ENCODE data around the gene CCDC92. TPM values are rescaled to one million over a fixed set of nuclear protein-coding genes. Genes with fewer than 3 reads are reported as not detected.

CCDC92 gene
- total RNA-seq, 5 donors from 2014 or later (not counting 1 experiment from before 2014, with no cell fraction given): 22.1 to 44.9 (median 38.7) TPM

DNA sequence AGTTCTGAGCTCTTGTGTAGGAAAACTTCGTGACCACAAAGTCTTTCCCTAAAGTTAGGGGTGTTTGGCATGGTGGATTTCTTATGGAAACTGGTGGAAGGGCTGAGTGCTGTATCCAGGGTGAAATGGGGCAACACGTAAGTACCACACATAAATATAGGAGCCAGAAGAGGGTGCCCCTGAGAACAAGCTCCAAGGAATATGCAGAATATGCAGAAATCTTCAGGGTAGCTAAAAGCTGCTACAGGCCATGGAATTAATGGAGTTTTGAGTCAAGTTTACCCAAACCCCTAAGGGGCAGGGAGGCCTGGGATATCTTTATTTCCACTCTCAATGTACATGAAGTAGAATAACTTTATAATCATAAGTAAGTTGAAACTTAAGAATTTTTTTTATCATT lies 44.4 kb upstream of the CCDC92 start:
- Histone ChIP-seq H3K27ac (ENCODE audit: low read length) (no peak overlapping the region), H3K4me3 (ENCODE audit: control insufficient read depth in 1 of 2, extremely low read depth in 1 of 2, low read length in 1 of 2) (no peak overlapping the region), H3K27me3 (replicated peaks in 1 of 2; ENCODE audit: control insufficient read depth in 2 of 2, extremely low read depth in 1 of 2, insufficient read depth in 2 of 2, low read length in 1 of 2) (no peaks in the 10 kb centered on the region), H3K4me1 (ENCODE audit: control insufficient read depth in 1 of 2, extremely low read depth in 1 of 2, insufficient read depth in 2 of 2, low read length in 2 of 2) (no peaks in the 10 kb centered on the region), H3K36me3 (ENCODE audit: control insufficient read depth in 2 of 2, extremely low read depth in 1 of 2, insufficient read depth in 1 of 2, low read length in 1 of 2) (peaks cover 0 to 17% of the 10 kb centered on the region in 2 donors), H3K9me3 (no peaks in the 10 kb centered on the region)
- DNase-seq (no peak), ATAC-seq (replicated peaks in 1 of 4) (no peak)
- H3K36me3 Mint-ChIP-seq: peaks cover 19% of the 10 kb centered on the region
- WGBS (ENCODE audit: insufficient coverage): no CpG with 5 or more reads among the region's 2 CpGs
- no peaks in the 10 kb centered on the region for H3K4me1 Mint-ChIP-seq
- no peak overlapping the region for H3K27ac Mint-ChIP-seq
- H3K27me3 Mint-ChIP-seq: no peaks in the 10 kb centered on the region
- H3K9me3 Mint-ChIP-seq: no peaks in the 10 kb centered on the region
- ChIA-PET CTCF (no interaction called here), POLR2A (no interaction called here)
- no peak overlapping the region for H3K4me3 Mint-ChIP-seq

DNA sequence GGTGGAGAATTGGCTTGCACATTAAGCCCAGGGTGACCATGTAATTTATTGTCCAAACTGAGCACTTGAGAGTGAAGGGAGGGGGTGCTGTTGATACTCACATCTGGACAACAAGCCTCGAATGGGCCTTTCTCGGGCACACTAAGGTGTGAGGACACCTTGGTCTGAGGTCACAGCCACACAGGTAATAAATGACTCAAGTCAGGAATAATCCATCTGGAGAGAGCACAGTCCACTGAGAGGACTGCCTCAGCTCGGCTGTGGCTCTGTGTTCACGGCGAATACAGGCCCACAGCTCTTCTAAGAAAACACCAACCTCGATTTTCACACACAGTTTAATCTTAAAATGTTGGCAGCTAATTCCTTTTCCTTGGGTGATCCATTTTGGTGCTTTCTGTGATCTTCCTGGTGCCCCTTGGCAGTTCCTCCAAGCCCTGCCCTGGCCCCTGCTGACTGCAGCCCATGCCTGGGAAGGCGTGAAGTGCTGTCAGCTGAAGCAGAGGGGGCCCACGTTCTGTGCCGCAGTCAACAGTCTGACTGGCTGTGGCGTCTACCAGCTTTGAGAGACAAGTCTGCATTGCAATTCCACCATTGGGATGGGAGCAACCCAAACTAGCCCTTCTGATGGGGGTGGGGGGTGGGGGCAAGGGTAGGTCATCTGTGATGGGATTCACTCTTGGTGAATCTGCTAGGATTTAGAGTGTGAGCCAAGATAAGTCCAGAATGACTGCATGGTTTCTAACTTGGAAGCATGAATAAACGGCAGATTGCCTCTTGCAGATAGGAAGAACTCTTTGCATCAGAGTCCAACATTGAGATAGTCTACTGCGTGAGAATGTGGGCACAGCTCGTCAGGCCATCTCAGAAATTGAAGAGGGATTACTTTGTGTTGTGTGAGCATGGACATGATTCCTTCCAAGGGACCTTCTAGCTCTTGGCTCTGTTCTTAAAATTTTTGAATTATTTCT lies 43.1 kb upstream of the CCDC92 start:
- no peak overlapping the region for H3K4me3 ChIP-seq (ENCODE audit: control insufficient read depth in 1 of 2, extremely low read depth in 1 of 2, low read length in 1 of 2)
- peaks cover 0 to 1% (median 0%) of the 10 kb centered on the region in 3 donors for H3K4me1 Mint-ChIP-seq
- POLR2A ChIA-PET: interaction anchor here (0.6 kb wide), 2 partner anchors 432 to 892 kb away, joined by 3 read pairs; no protein-coding TSS in a partner anchor
- no peaks in the 10 kb centered on the region for H3K27me3 ChIP-seq (replicated peaks in 1 of 2; ENCODE audit: control insufficient read depth in 2 of 2, extremely low read depth in 1 of 2, insufficient read depth in 2 of 2, low read length in 1 of 2)
- CTCF ChIA-PET: interaction anchor here in 1 of 2 donors (0.6 kb wide), 1 partner anchor 30 kb away, joined by 5 read pairs; no protein-coding TSS in a partner anchor
- no peaks in the 10 kb centered on the region for H3K27me3 Mint-ChIP-seq
- no peaks in the 10 kb centered on the region for H3K9me3 Mint-ChIP-seq
- no peak overlapping the region for H3K27ac Mint-ChIP-seq
- ATAC-seq (replicated peaks in 1 of 4) (no peak), DNase-seq (no peak)
- H3K36me3 Mint-ChIP-seq: peaks cover 29% of the 10 kb centered on the region
- no peaks in the 10 kb centered on the region for H3K4me1 ChIP-seq (ENCODE audit: control insufficient read depth in 1 of 2, extremely low read depth in 1 of 2, insufficient read depth in 2 of 2, low read length in 2 of 2)
- H3K27ac ChIP-seq (ENCODE audit: low read length): no peak overlapping the region
- H3K9me3 ChIP-seq: no peaks in the 10 kb centered on the region
- no peak overlapping the region for H3K4me3 Mint-ChIP-seq
- WGBS (ENCODE audit: insufficient coverage): 95% methylated on average over 12 of the region's 13 CpGs
- peaks cover 0 to 24% of the 10 kb centered on the region in 2 donors for H3K36me3 ChIP-seq (ENCODE audit: control insufficient read depth in 2 of 2, extremely low read depth in 1 of 2, insufficient read depth in 1 of 2, low read length in 1 of 2)

DNA sequence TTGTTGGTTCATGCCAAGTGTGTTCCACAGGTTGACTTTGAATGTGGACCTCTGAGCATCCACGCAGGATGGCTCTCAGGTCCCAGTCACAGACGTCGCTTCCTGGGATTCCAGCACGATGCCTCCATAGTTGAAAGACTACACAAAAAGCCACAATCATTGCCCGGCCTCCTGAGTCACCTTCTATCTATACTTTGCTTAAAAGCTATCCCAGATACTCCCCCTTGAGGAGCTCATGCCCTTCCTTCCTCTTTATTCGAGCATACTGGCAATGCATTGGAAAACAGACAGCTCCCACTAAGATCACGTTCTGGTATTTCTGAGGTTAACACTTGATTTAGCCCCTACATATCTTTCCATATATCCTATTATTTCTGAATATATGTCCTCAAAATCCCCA lies 40.4 kb upstream of the CCDC92 start:
- H3K4me3 Mint-ChIP-seq: no peak overlapping the region
- DNase-seq: no peak
- Histone ChIP-seq H3K27me3 (replicated peaks in 1 of 2; ENCODE audit: control insufficient read depth in 2 of 2, extremely low read depth in 1 of 2, insufficient read depth in 2 of 2, low read length in 1 of 2) (no peaks in the 10 kb centered on the region), H3K27ac (ENCODE audit: low read length) (no peak overlapping the region), H3K36me3 (ENCODE audit: control insufficient read depth in 2 of 2, extremely low read depth in 1 of 2, insufficient read depth in 1 of 2, low read length in 1 of 2) (peaks cover 0 to 29% of the 10 kb centered on the region in 2 donors), H3K4me3 (ENCODE audit: control insufficient read depth in 1 of 2, extremely low read depth in 1 of 2, low read length in 1 of 2) (no peak overlapping the region), H3K9me3 (no peaks in the 10 kb centered on the region), H3K4me1 (ENCODE audit: control insufficient read depth in 1 of 2, extremely low read depth in 1 of 2, insufficient read depth in 2 of 2, low read length in 2 of 2) (no peaks in the 10 kb centered on the region)
- H3K9me3 Mint-ChIP-seq: no peaks in the 10 kb centered on the region
- ChIA-PET POLR2A (no interaction called here), CTCF (no interaction called here)
- ATAC-seq (replicated peaks in 1 of 4): no peak
- peaks cover 7 to 14% (median 9%) of the 10 kb centered on the region in 3 donors for H3K4me1 Mint-ChIP-seq
- H3K27me3 Mint-ChIP-seq: no peaks in the 10 kb centered on the region
- H3K27ac Mint-ChIP-seq: no peak overlapping the region
- peaks cover 37% of the 10 kb centered on the region for H3K36me3 Mint-ChIP-seq
- WGBS (ENCODE audit: insufficient coverage): 98% methylated on average over 7 of the region's 7 CpGs

GRCh38 chr12:124011435-124012115 lies 38.9 kb upstream of the CCDC92 start:
- POLR2A ChIA-PET: no interaction called here
- Mint-ChIP-seq H3K9me3 (no peaks in the 10 kb centered on the region), H3K4me1 (peaks cover 21 to 29% (median 22%) of the 10 kb centered on the region in 3 donors), H3K4me3 (no peak overlapping the region), H3K36me3 (peaks cover 41% of the 10 kb centered on the region), H3K27me3 (no peaks in the 10 kb centered on the region), H3K27ac (no peak overlapping the region)
- no peaks in the 10 kb centered on the region for H3K9me3 ChIP-seq
- peaks cover 9 to 10% of the 10 kb centered on the region in 2 experiments for H3K4me1 ChIP-seq (ENCODE audit: control insufficient read depth in 1 of 2, extremely low read depth in 1 of 2, insufficient read depth in 2 of 2, low read length in 2 of 2)
- WGBS (ENCODE audit: insufficient coverage): 100% methylated on average over 3 of the region's 8 CpGs
- H3K27ac ChIP-seq (ENCODE audit: low read length): no peak overlapping the region
- ATAC-seq (replicated peaks in 1 of 4) (no peak), DNase-seq (no peak)
- peaks cover 0 to 29% of the 10 kb centered on the region in 2 donors for H3K36me3 ChIP-seq (ENCODE audit: control insufficient read depth in 2 of 2, extremely low read depth in 1 of 2, insufficient read depth in 1 of 2, low read length in 1 of 2)
- no peaks in the 10 kb centered on the region for H3K27me3 ChIP-seq (replicated peaks in 1 of 2; ENCODE audit: control insufficient read depth in 2 of 2, extremely low read depth in 1 of 2, insufficient read depth in 2 of 2, low read length in 1 of 2)
- H3K4me3 ChIP-seq (ENCODE audit: control insufficient read depth in 1 of 2, extremely low read depth in 1 of 2, low read length in 1 of 2): no peak overlapping the region
- CTCF ChIA-PET: no interaction called here

DNA sequence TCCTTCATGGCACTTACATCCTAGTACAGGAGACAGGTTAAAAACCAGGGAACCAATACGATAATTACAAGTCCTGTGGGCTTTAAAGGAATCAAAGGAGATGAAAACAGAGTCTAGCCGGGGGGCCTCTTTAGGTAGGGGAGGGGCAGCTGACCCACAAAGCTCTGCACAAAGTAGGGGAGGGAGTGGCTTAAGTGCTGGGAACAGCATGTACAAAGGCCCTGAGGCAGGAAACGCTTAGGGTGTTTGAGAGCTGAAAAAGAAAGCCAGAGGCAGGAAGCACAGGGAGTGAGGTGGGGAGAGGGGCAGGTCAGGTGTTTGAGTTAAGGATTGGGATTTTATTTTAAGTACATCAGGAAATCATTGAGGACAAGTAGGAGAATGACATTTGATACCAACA lies 38.1 kb upstream of the CCDC92 start:
- H3K9me3 ChIP-seq: no peaks in the 10 kb centered on the region
- Mint-ChIP-seq H3K4me3 (no peak overlapping the region), H3K27ac (peak overlapping the region in 1 of 2 donors; percentile 13), H3K4me1 (peaks cover 30 to 38% (median 31%) of the 10 kb centered on the region in 3 donors), H3K9me3 (no peaks in the 10 kb centered on the region), H3K27me3 (no peaks in the 10 kb centered on the region), H3K36me3 (peaks cover 47% of the 10 kb centered on the region)
- H3K27ac ChIP-seq (ENCODE audit: low read length): no peak overlapping the region
- H3K36me3 ChIP-seq (ENCODE audit: control insufficient read depth in 2 of 2, extremely low read depth in 1 of 2, insufficient read depth in 1 of 2, low read length in 1 of 2): peaks cover 0 to 29% of the 10 kb centered on the region in 2 donors
- H3K4me3 ChIP-seq (ENCODE audit: control insufficient read depth in 1 of 2, extremely low read depth in 1 of 2, low read length in 1 of 2): no peak overlapping the region
- no peaks in the 10 kb centered on the region for H3K27me3 ChIP-seq (replicated peaks in 1 of 2; ENCODE audit: control insufficient read depth in 2 of 2, extremely low read depth in 1 of 2, insufficient read depth in 2 of 2, low read length in 1 of 2)
- 55% methylated on average over 2 of the region's 3 CpGs for WGBS (ENCODE audit: insufficient coverage)
- POLR2A ChIA-PET: no interaction called here
- peaks cover 14 to 16% of the 10 kb centered on the region in 2 experiments for H3K4me1 ChIP-seq (ENCODE audit: control insufficient read depth in 1 of 2, extremely low read depth in 1 of 2, insufficient read depth in 2 of 2, low read length in 2 of 2)
- CTCF ChIA-PET: no interaction called here
- ATAC-seq (replicated peaks in 1 of 4): no peak
- DNase-seq: no peak

DNA sequence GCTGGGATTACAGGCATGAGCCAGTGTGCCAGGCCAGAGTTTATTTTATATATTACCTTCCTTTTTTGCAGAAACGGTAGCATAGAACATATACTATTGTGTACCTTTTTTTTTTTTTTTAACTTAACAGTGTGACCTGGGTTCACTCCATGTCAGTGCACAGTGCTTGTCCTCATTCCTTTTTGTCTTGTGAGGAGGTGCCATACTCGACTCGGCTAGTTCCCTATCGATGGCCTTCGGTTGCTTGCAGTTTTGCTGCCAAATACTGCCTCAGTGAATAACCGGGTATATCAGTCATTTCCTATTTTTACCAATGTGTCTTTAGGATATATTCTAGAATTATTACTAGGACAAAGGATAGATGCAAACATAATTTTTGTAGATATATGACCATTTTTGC lies 37.1 kb upstream of the CCDC92 start:
- WGBS (ENCODE audit: insufficient coverage): no CpG with 5 or more reads among the region's 6 CpGs
- Histone ChIP-seq H3K36me3 (ENCODE audit: control insufficient read depth in 2 of 2, extremely low read depth in 1 of 2, insufficient read depth in 1 of 2, low read length in 1 of 2) (peaks cover 0 to 33% of the 10 kb centered on the region in 2 donors), H3K4me1 (ENCODE audit: control insufficient read depth in 1 of 2, extremely low read depth in 1 of 2, insufficient read depth in 2 of 2, low read length in 2 of 2) (peaks cover 18 to 19% of the 10 kb centered on the region in 2 experiments), H3K27ac (ENCODE audit: low read length) (no peak overlapping the region), H3K4me3 (ENCODE audit: control insufficient read depth in 1 of 2, extremely low read depth in 1 of 2, low read length in 1 of 2) (no peak overlapping the region), H3K27me3 (replicated peaks in 1 of 2; ENCODE audit: control insufficient read depth in 2 of 2, extremely low read depth in 1 of 2, insufficient read depth in 2 of 2, low read length in 1 of 2) (no peaks in the 10 kb centered on the region), H3K9me3 (no peaks in the 10 kb centered on the region)
- peaks cover 33 to 40% (median 33%) of the 10 kb centered on the region in 3 donors for H3K4me1 Mint-ChIP-seq
- H3K27ac Mint-ChIP-seq: no peak overlapping the region
- ChIA-PET CTCF (interaction anchor here in 1 of 2 donors (0.7 kb wide), 1 partner anchor 13 kb away, joined by 5 read pairs; no protein-coding TSS in a partner anchor), POLR2A (no interaction called here)
- H3K4me3 Mint-ChIP-seq: no peak overlapping the region
- H3K36me3 Mint-ChIP-seq: peaks cover 47% of the 10 kb centered on the region
- DNase-seq: no peak
- ATAC-seq (replicated peaks in 1 of 4): no peak
- no peaks in the 10 kb centered on the region for H3K9me3 Mint-ChIP-seq
- H3K27me3 Mint-ChIP-seq: no peaks in the 10 kb centered on the region
